Osteoblast (primary cell): ENCODE data around the gene DIAPH2. TPM values are rescaled to one million over a fixed set of nuclear protein-coding genes. Genes with fewer than 3 reads are reported as not detected.

Source experiments
- DNase-seq: peaks from one replicate; pipeline ENCODE4 v3.0.0; 2011; ENCODE audit warnings: low spot score, mixed read lengths; ENCODE audit not compliant: insufficient read length; ENCODE audit errors: missing footprints
- H2AFZ ChIP-seq: 2 replicates; pipeline ENCODE4 v1.6.0; 2011; ENCODE audit warnings: mild to moderate bottlenecking, low read length
- H3K27ac ChIP-seq: 2 replicates; pipeline ENCODE4 v1.5.1; 2011; ENCODE audit warnings: mild to moderate bottlenecking, low read depth, low read length, moderate library complexity
- H3K27me3 ChIP-seq: 2 replicates; pipeline ENCODE4 v1.6.0; 2012; ENCODE audit warnings: mild to moderate bottlenecking, control low read depth, inconsistent platforms, low read length, moderate library complexity; ENCODE audit not compliant: insufficient read depth
- H3K36me3 ChIP-seq: 2 replicates; pipeline ENCODE4 v1.5.1; 2011; ENCODE audit warnings: mild to moderate bottlenecking, low read length, control low read depth, moderate library complexity; ENCODE audit not compliant: insufficient read depth
- H3K4me1 ChIP-seq: 2 replicates; pipeline ENCODE4 v1.5.1; 2011; ENCODE audit warnings: mild to moderate bottlenecking, low read length, control low read depth, moderate library complexity; ENCODE audit not compliant: insufficient read depth
- H3K4me2 ChIP-seq: 2 replicates; pipeline ENCODE4 v1.6.0; 2011; ENCODE audit warnings: mild to moderate bottlenecking, low read length; ENCODE audit not compliant: insufficient read depth
- H3K4me3 ChIP-seq: fragments of 200-600 bp; sonication (generic); 3 replicates; pipeline ENCODE4 v1.5.1; 2012; ENCODE audit warnings: mild to moderate bottlenecking, low read length, inconsistent platforms; ENCODE audit not compliant: insufficient read depth
- H3K79me2 ChIP-seq: 2 replicates; pipeline ENCODE4 v1.6.0; 2012; ENCODE audit warnings: mild to moderate bottlenecking, low read length, control low read depth, inconsistent platforms; ENCODE audit not compliant: insufficient read depth
- H3K9me3 ChIP-seq: 2 replicates; pipeline ENCODE4 v1.5.1; 2011; ENCODE audit warnings: low read depth, low read length, control low read depth
- H4K20me1 ChIP-seq: 2 replicates; pipeline ENCODE4 v1.6.0; 2012; ENCODE audit warnings: mild to moderate bottlenecking, low read length, control low read depth; ENCODE audit not compliant: insufficient read depth
- total RNA-seq: library from RNA; depleted of rRNA; stranded (reverse); fragments of >200 nt; gene quantifications from 2 replicates; pipeline ENCODE4 v1.2.3, GENCODE V29; 2012
- TF ChIP-seq, protein P1 (sequence below): IDR thresholded peaks from 2 replicates; pipeline ENCODE4 v1.5.1; 2011; ENCODE audit warnings: mild to moderate bottlenecking, low read depth, low read length, moderate library complexity; ENCODE audit errors: extremely low read depth

DIAPH2 gene
- total RNA-seq, 1 donor = 21.0 TPM

DNA sequence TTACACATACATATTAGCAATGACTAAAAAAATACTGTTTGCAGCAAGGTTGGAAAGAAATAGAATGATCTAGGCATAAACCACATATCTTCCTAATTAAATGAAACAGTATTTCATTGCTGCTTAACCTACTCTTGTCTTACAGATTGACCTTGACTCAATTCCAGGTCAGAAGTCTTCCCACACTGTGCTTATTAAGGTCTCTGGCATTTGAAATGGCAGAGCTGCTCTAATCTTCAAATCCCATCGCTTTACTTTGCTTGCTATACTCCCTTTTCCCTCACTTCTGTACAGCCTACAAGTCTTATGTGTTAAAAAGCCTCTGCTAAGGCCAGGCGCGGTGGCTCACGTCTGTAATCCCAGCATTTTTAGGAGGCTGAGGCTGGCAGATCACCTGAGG lies 623.5 kb downstream of the DIAPH2 start:
- no peak overlapping the region for H3K4me2 ChIP-seq
- no peak overlapping the region for H3K4me3 ChIP-seq
- TF ChIP-seq, protein P1, sequence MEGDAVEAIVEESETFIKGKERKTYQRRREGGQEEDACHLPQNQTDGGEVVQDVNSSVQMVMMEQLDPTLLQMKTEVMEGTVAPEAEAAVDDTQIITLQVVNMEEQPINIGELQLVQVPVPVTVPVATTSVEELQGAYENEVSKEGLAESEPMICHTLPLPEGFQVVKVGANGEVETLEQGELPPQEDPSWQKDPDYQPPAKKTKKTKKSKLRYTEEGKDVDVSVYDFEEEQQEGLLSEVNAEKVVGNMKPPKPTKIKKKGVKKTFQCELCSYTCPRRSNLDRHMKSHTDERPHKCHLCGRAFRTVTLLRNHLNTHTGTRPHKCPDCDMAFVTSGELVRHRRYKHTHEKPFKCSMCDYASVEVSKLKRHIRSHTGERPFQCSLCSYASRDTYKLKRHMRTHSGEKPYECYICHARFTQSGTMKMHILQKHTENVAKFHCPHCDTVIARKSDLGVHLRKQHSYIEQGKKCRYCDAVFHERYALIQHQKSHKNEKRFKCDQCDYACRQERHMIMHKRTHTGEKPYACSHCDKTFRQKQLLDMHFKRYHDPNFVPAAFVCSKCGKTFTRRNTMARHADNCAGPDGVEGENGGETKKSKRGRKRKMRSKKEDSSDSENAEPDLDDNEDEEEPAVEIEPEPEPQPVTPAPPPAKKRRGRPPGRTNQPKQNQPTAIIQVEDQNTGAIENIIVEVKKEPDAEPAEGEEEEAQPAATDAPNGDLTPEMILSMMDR = no peak
- DNase-seq = no peak
- no peaks in the 10 kb centered on the region for H3K27me3 ChIP-seq
- H3K79me2 ChIP-seq = no peaks in the 10 kb centered on the region
- H3K36me3 ChIP-seq = no peaks in the 10 kb centered on the region
- no peaks in the 10 kb centered on the region for H3K4me1 ChIP-seq
- no peak overlapping the region for H3K27ac ChIP-seq
- no peaks in the 10 kb centered on the region for H3K9me3 ChIP-seq
- no peaks in the 10 kb centered on the region for H4K20me1 ChIP-seq
- H2AFZ ChIP-seq = no peak overlapping the region

DNA sequence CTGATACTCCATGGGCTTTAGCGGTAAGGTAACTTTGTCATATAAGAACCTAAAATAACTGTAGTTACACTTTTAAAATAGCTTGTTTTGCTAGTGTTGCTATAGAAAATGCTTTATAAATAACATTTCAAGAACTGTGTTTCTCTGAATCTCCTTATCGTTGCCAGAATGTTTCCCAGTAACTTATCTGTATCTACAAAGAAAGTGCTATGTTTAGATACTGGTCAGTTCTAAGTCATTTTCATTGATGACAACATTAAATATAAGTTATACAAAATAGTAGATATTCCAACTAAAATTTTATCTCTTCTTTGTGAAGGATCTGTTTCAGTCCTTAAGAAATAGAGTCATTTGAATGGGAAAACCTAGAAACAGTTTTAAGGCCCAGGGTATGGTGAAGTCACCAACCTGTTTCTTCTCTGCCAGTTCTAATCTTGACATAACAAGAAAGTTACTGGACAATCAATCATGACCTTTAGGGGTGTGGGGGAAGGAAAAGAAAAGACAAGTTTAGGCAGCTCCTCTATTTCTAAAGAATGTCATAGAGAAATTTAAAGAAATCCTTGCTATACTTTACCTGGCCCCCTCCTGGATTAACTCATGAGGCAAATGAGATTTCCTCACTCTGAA lies 625.0 kb downstream of the DIAPH2 start:
- Histone ChIP-seq H3K4me1 (no peaks in the 10 kb centered on the region), H3K27me3 (no peaks in the 10 kb centered on the region), H3K36me3 (no peaks in the 10 kb centered on the region), H3K9me3 (no peaks in the 10 kb centered on the region), H3K4me2 (no peak overlapping the region), H3K27ac (no peak overlapping the region), H4K20me1 (no peaks in the 10 kb centered on the region), H3K79me2 (no peaks in the 10 kb centered on the region), H2AFZ (no peak overlapping the region), H3K4me3 (no peak overlapping the region)
- no peak for DNase-seq
- TF ChIP-seq, protein P1 = no peak

DNA sequence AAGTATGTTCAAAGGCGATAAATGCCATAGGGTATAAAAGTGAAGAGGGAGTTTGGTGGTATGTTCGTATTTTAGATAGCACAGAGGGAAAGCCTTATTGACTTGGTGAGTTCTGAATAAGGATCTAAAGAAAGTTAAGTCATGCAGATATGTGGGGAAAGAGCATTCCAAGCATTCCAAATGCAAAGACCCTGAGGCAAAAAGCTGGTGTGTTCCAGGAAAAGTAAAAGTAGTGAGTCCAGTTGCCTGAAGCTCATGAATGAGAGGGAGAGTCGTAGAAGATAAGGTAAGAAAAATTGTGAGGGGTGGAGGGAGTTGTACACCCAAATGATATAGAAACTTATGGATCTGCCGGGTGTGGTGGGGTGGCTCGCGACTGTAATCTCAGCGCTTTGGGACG lies 625.7 kb downstream of the DIAPH2 start:
- Histone ChIP-seq H3K36me3 (no peaks in the 10 kb centered on the region), H3K27me3 (no peaks in the 10 kb centered on the region), H2AFZ (no peak overlapping the region), H3K4me3 (no peak overlapping the region), H3K9me3 (no peaks in the 10 kb centered on the region), H3K79me2 (no peaks in the 10 kb centered on the region), H4K20me1 (no peaks in the 10 kb centered on the region), H3K4me1 (no peaks in the 10 kb centered on the region), H3K4me2 (no peak overlapping the region), H3K27ac (no peak overlapping the region)
- TF ChIP-seq, protein P1 = no peak
- DNase-seq = no peak

DNA sequence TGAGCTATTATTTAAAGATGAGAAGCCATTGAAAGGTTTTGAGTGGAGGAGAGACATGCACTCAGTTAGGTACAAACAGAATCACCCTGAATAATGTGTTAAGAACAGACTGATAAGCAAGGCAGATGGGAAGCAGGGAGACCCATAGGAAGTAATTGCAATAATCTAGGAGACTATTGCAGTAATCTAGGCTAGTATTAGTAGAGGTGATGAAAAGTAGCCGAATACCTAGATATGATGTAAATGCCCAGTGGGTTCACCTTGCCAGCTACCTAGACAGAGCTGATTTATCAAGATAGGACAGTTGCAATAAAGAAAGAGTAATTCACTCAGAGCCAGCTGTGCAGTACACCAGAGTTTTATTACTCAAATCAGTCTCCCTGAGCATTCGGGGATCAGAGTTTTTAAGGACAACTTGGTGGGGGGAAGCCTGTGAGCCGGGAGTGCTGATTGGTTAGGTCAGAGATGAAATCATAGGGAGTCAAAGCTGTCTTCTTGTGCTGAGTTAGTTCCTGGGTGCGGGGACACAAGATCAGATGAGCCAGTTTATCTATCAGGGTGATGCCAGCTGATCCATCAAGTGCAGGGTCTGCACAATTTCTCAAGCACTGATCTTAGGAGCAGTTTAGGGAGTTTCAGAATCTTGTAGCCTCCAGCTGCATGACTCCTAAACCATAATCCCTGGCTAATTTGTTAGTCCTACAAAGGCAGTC lies 626.6 kb downstream of the DIAPH2 start:
- no peak overlapping the region for H3K4me2 ChIP-seq
- no peaks in the 10 kb centered on the region for H3K79me2 ChIP-seq
- no peak for DNase-seq
- TF ChIP-seq, protein P1 = no peak
- no peaks in the 10 kb centered on the region for H4K20me1 ChIP-seq
- no peak overlapping the region for H2AFZ ChIP-seq
- no peaks in the 10 kb centered on the region for H3K36me3 ChIP-seq
- no peak overlapping the region for H3K4me3 ChIP-seq
- no peak overlapping the region for H3K27ac ChIP-seq
- H3K4me1 ChIP-seq = no peaks in the 10 kb centered on the region
- H3K9me3 ChIP-seq = no peaks in the 10 kb centered on the region
- H3K27me3 ChIP-seq = no peaks in the 10 kb centered on the region
